Measurements from ENCODE around the gene GTSF1L.

The GTSF1L gene

GRCh38 chr20:43715511-43715910 lies 11.3 kb downstream of the GTSF1L start:
- no peak for DNase-seq

GRCh38 chr20:43715044-43715443 lies 11.8 kb downstream of the GTSF1L start:
- DNase-seq = no peak

- no peak for DNase-seq
Measured at GRCh38 chr20:43711098-43711654, 15.6 kb downstream of the GTSF1L start.

GRCh38 chr20:43710370-43711044 lies 16.3 kb downstream of the GTSF1L start:
- DNase-seq = no peak

- DNase-seq = no peak
Measured at GRCh38 chr20:43702502-43702901, 24.3 kb downstream of the GTSF1L start.

GRCh38 chr20:43700627-43701026 lies 26.2 kb downstream of the GTSF1L start:
- no peak for DNase-seq

GRCh38 chr20:43699941-43700565 lies 26.7 kb downstream of the GTSF1L start:
- DNase-seq = no peak

- DNase-seq = no peak
Measured at GRCh38 chr20:43695571-43695970, 31.2 kb downstream of the GTSF1L start.

GRCh38 chr20:43694763-43695162 lies 32.0 kb downstream of the GTSF1L start:
- no peak for DNase-seq

GRCh38 chr20:43691928-43692524 lies 34.8 kb downstream of the GTSF1L start:
- no peak for DNase-seq

- no peak for DNase-seq
Measured at GRCh38 chr20:43690943-43691598, 35.7 kb downstream of the GTSF1L start.

- no peak for DNase-seq
Measured at GRCh38 chr20:43689165-43689564, 37.6 kb downstream of the GTSF1L start.

GRCh38 chr20:43686820-43687219 lies 40.0 kb downstream of the GTSF1L start:
- no peak for DNase-seq

GRCh38 chr20:43682446-43682845 lies 44.4 kb downstream of the GTSF1L start:
- no peak for DNase-seq

GRCh38 chr20:43681991-43682410 lies 44.8 kb downstream of the GTSF1L start:
- no peak for DNase-seq

- no peak for DNase-seq
Measured at GRCh38 chr20:43681468-43681942, 45.3 kb downstream of the GTSF1L start.

- no peak for DNase-seq
Measured at GRCh38 chr20:43680981-43681380, 45.8 kb downstream of the GTSF1L start.

GRCh38 chr20:43676368-43676767 lies 50.4 kb downstream of the GTSF1L start:
- no peak for DNase-seq

All from NCI-H2227 treated with DMSO at 0.1 percent for 48 hours (cell line).